ENCODE measurements around the gene ABO.

DNA sequence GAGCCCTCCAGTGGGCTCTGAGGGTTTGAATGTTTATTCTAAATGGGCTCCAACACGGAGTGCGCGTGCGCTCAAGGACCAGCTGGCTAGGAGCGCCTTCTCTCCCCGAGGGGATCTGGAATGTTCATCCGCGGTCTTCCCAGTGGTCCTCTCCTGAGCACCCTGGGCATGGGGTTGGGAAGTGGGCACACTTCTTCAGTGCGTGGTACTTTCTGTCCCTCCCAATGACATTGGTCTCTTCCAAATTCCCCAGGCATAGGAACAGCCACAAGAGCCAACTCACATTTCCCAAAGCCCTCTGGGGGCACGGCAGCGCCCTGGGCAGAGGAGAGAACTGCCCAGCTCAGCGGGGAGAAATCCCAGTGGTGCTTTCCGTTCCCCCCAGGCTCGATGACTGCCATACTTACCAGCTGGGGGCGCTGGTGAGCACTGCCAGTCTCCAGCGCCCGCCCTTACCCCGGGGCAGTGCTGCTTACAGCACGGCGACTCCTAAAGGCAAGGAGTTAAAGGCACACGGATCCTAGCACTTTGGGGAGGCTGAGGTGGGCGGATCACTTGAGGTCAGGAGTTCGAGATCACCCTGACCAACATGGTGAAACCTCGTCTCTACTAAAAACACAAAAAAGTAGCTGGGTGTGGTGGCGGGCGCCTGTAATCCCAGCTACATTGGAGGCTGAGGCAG is 36.0 kb downstream of the ABO start:
- TF ChIP-seq, protein P1, sequence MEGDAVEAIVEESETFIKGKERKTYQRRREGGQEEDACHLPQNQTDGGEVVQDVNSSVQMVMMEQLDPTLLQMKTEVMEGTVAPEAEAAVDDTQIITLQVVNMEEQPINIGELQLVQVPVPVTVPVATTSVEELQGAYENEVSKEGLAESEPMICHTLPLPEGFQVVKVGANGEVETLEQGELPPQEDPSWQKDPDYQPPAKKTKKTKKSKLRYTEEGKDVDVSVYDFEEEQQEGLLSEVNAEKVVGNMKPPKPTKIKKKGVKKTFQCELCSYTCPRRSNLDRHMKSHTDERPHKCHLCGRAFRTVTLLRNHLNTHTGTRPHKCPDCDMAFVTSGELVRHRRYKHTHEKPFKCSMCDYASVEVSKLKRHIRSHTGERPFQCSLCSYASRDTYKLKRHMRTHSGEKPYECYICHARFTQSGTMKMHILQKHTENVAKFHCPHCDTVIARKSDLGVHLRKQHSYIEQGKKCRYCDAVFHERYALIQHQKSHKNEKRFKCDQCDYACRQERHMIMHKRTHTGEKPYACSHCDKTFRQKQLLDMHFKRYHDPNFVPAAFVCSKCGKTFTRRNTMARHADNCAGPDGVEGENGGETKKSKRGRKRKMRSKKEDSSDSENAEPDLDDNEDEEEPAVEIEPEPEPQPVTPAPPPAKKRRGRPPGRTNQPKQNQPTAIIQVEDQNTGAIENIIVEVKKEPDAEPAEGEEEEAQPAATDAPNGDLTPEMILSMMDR (IDR thresholded peaks at IDR 0.05): peak; percentile 41 to 85
- no peak for TF ChIP-seq EP300 (IDR thresholded peaks at IDR 0.05)

All from suprapubic skin (tissue), 3 donors.